ENCODE measurements around the gene ST3GAL3.

DNA sequence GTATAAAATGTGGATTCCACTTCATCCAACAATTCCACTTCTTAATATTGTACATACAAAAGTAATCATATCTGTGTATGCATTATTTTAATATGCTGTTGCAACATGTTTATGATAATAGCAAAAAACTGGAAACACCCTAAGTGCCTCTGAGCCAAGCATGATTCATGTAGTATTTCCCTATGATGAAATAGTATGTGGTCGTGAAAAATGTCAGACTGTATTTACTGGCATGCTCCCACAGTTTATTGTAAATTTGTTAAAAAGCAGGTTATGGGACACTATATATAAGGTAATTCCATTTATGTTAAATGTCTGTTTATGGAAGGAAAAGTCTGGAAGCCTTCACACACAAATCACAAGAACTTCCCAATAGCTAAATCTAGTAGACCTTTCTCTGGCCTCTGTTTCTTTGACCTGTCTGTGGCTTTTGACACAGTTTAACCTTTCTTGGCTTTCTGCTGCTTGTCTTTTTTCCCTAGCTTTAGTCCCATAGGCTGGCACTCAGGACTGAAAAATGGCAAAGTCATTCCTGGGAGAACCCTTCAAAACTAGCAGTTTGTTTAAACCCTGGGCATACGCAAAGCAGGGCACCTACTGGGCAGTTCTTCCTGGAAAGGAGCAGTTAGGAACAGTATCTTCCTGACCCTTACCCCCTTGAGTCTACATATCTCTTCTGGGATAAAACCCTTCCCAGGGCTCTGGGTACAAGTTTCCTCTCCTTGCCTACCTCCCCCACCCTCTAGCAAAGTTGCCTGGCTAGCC is 160.8 kb downstream of the ST3GAL3 start:
- TF ChIP-seq, protein P1, sequence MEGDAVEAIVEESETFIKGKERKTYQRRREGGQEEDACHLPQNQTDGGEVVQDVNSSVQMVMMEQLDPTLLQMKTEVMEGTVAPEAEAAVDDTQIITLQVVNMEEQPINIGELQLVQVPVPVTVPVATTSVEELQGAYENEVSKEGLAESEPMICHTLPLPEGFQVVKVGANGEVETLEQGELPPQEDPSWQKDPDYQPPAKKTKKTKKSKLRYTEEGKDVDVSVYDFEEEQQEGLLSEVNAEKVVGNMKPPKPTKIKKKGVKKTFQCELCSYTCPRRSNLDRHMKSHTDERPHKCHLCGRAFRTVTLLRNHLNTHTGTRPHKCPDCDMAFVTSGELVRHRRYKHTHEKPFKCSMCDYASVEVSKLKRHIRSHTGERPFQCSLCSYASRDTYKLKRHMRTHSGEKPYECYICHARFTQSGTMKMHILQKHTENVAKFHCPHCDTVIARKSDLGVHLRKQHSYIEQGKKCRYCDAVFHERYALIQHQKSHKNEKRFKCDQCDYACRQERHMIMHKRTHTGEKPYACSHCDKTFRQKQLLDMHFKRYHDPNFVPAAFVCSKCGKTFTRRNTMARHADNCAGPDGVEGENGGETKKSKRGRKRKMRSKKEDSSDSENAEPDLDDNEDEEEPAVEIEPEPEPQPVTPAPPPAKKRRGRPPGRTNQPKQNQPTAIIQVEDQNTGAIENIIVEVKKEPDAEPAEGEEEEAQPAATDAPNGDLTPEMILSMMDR (tag by site-specific recombination; IDR thresholded peaks at IDR 0.05): no peak
- TF ChIP-seq, protein P2, sequence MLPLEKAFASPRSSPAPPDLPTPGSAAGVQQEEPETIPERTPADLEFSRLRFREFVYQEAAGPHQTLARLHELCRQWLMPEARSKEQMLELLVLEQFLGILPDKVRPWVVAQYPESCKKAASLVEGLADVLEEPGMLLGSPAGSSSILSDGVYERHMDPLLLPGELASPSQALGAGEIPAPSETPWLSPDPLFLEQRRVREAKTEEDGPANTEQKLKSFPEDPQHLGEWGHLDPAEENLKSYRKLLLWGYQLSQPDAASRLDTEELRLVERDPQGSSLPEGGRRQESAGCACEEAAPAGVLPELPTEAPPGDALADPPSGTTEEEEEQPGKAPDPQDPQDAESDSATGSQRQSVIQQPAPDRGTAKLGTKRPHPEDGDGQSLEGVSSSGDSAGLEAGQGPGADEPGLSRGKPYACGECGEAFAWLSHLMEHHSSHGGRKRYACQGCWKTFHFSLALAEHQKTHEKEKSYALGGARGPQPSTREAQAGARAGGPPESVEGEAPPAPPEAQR (tag by site-specific recombination; IDR thresholded peaks at IDR 0.05): no peak
- TF ChIP-seq MYNN (tag by site-specific recombination; IDR thresholded peaks at IDR 0.05; ENCODE audit: borderline replicate concordance) (no peak), ZNF354C (tag by site-specific recombination; IDR thresholded peaks at IDR 0.05; ENCODE audit: borderline replicate concordance, low read depth) (no peak)
- TF ChIP-seq, protein P3, sequence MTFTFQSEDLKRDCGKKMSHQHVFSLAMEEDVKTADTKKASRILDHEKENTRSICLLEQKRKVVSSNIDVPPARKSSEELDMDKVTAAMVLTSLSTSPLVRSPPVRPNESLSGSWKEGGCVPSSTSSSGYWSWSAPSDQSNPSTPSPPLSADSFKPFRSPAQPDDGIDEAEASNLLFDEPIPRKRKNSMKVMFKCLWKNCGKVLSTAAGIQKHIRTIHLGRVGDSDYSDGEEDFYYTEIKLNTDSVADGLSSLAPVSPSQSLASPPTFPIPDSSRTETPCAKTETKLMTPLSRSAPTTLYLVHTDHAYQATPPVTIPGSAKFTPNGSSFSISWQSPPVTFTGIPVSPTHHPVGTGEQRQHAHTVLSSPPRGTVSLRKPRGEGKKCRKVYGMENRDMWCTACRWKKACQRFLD (tag by site-specific recombination; IDR thresholded peaks at IDR 0.05): no peak
- TF ChIP-seq, protein P4, sequence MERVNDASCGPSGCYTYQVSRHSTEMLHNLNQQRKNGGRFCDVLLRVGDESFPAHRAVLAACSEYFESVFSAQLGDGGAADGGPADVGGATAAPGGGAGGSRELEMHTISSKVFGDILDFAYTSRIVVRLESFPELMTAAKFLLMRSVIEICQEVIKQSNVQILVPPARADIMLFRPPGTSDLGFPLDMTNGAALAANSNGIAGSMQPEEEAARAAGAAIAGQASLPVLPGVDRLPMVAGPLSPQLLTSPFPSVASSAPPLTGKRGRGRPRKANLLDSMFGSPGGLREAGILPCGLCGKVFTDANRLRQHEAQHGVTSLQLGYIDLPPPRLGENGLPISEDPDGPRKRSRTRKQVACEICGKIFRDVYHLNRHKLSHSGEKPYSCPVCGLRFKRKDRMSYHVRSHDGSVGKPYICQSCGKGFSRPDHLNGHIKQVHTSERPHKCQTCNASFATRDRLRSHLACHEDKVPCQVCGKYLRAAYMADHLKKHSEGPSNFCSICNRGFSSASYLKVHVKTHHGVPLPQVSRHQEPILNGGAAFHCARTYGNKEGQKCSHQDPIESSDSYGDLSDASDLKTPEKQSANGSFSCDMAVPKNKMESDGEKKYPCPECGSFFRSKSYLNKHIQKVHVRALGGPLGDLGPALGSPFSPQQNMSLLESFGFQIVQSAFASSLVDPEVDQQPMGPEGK (tag by site-specific recombination; IDR thresholded peaks at IDR 0.05): no peak
